WTC11 (cell line): Measurements from ENCODE around the gene ZNF821. TPM values are rescaled to one million over a fixed set of nuclear protein-coding genes. Genes with fewer than 3 reads are reported as not detected.
A peak's percentile ranks its signal among the peaks of the same experiment; 100 is the strongest.

ENCODE experiments used
- ATF6 ChIP-seq: sonication (generic); formaldehyde crosslinking; IDR thresholded peaks from 2 replicates; pipeline ENCODE4 v1.8.1; 2023; ENCODE audit warnings: mild to moderate bottlenecking, missing genetic modification reagents
- CDX4 ChIP-seq: fragments of 250-450 bp; sonication (Bioruptor Pico); IDR thresholded peaks from 2 replicates; pipeline ENCODE4 v1.9.0; 2021; ENCODE audit warnings: moderate library complexity, mild to moderate bottlenecking, inconsistent platforms, borderline replicate concordance
- CTCF ChIP-seq: fragments of 200-600 bp; IDR thresholded peaks from 2 replicates; pipeline ENCODE4 v1.8.0; 2022; ENCODE audit warnings: antibody characterized with exemption
- ETV6 ChIP-seq: sonication (generic); formaldehyde crosslinking; IDR thresholded peaks from 2 replicates; pipeline ENCODE4 v1.8.1; 2022; ENCODE audit warnings: mild to moderate bottlenecking, missing genetic modification reagents
- FOXJ3 ChIP-seq: sonication (generic); formaldehyde crosslinking; IDR thresholded peaks from 2 replicates; pipeline ENCODE4 v1.9.0; 2021; ENCODE audit warnings: missing genetic modification reagents, mild to moderate bottlenecking, borderline replicate concordance
- FOXP4 ChIP-seq: sonication (generic); formaldehyde crosslinking; IDR thresholded peaks from 2 replicates; pipeline ENCODE4 v1.8.0; 2022; ENCODE audit warnings: mild to moderate bottlenecking, missing genetic modification reagents
- GABPB1 ChIP-seq: sonication (generic); formaldehyde crosslinking; IDR thresholded peaks from 2 replicates; pipeline ENCODE4 v1.8.1; 2023; ENCODE audit warnings: mild to moderate bottlenecking, missing genetic modification reagents
- HMGA2 ChIP-seq: fragments of 250-450 bp; sonication (Bioruptor Pico); IDR thresholded peaks from 2 replicates; pipeline ENCODE4 v1.4.0; 2021; ENCODE audit warnings: mild to moderate bottlenecking, moderate library complexity
- IRF1 ChIP-seq: sonication (generic); formaldehyde crosslinking; IDR thresholded peaks from 2 replicates; pipeline ENCODE4 v1.8.0; 2023; ENCODE audit warnings: missing genetic modification reagents
- MAX ChIP-seq: sonication (generic); formaldehyde crosslinking; IDR thresholded peaks from 2 replicates; pipeline ENCODE4 v1.8.0; 2022; ENCODE audit warnings: mild to moderate bottlenecking, missing genetic modification reagents
- NR1H2 ChIP-seq: sonication (generic); formaldehyde crosslinking; IDR thresholded peaks from 2 replicates; pipeline ENCODE4 v1.9.0; 2021; ENCODE audit warnings: mild to moderate bottlenecking, moderate library complexity, missing genetic modification reagents
- NR2C2 ChIP-seq: sonication (generic); formaldehyde crosslinking; IDR thresholded peaks from 2 replicates; pipeline ENCODE4 v1.8.0; 2022; ENCODE audit warnings: mild to moderate bottlenecking, missing genetic modification reagents
- PREB ChIP-seq: sonication (generic); formaldehyde crosslinking; IDR thresholded peaks from 2 replicates; pipeline ENCODE4 v1.8.1; 2022; ENCODE audit warnings: mild to moderate bottlenecking, missing genetic modification reagents, moderate library complexity, borderline replicate concordance
- SMAD4 ChIP-seq: sonication (generic); formaldehyde crosslinking; IDR thresholded peaks from 2 replicates; pipeline ENCODE4 v1.8.0; 2022; ENCODE audit warnings: mild to moderate bottlenecking, missing genetic modification reagents
- SP1 ChIP-seq: sonication (generic); formaldehyde crosslinking; conservative IDR thresholded peaks from 2 replicates; pipeline ENCODE4 v1.8.1; 2022; ENCODE audit warnings: missing genetic modification reagents
- TP53 ChIP-seq: sonication (generic); formaldehyde crosslinking; IDR thresholded peaks from 2 replicates; pipeline ENCODE4 v1.8.1; 2023; ENCODE audit warnings: mild to moderate bottlenecking, missing genetic modification reagents
- USF1 ChIP-seq: sonication (generic); formaldehyde crosslinking; IDR thresholded peaks from 2 replicates; pipeline ENCODE4 v1.8.0; 2022; ENCODE audit warnings: mild to moderate bottlenecking, missing genetic modification reagents
- ZBTB21 ChIP-seq: sonication (generic); formaldehyde crosslinking; IDR thresholded peaks from 2 replicates; pipeline ENCODE4 v1.8.1; 2023; ENCODE audit warnings: mild to moderate bottlenecking, missing genetic modification reagents, borderline replicate concordance
- ZMAT4 ChIP-seq: fragments of 250-450 bp; sonication (Bioruptor Pico); IDR thresholded peaks from 2 replicates; pipeline ENCODE4 v1.9.0; 2021; ENCODE audit warnings: mild to moderate bottlenecking
- ZNF317 ChIP-seq: sonication (generic); formaldehyde crosslinking; IDR thresholded peaks from 2 replicates; pipeline ENCODE4 v1.8.1; 2023; ENCODE audit warnings: low read depth, mild to moderate bottlenecking, moderate library complexity, missing genetic modification reagents, borderline replicate concordance
- ZNF396 ChIP-seq: fragments of 250-450 bp; sonication (Bioruptor Pico); IDR thresholded peaks from 2 replicates; pipeline ENCODE4 v1.8.0; 2021; ENCODE audit warnings: mild to moderate bottlenecking, moderate library complexity, borderline replicate concordance
- ZNF512 ChIP-seq: sonication (generic); formaldehyde crosslinking; IDR thresholded peaks from 2 replicates; pipeline ENCODE4 v1.8.1; 2022; ENCODE audit warnings: missing genetic modification reagents, borderline replicate concordance
- ZNF671 ChIP-seq: fragments of 250-450 bp; sonication (Bioruptor Pico); IDR thresholded peaks from 2 replicates; pipeline ENCODE4 v1.8.0; 2021; ENCODE audit warnings: mild to moderate bottlenecking
- ZSCAN18 ChIP-seq: fragments of 250-450 bp; sonication (Bioruptor Pico); IDR thresholded peaks from 2 replicates; pipeline ENCODE4 v2.1.2; 2022; ENCODE audit warnings: mild to moderate bottlenecking, moderate library complexity
- total RNA-seq: library from RNA; stranded (reverse); gene quantifications from 3 replicates; pipeline ENCODE4 v1.2.3, GENCODE V29; 2021

ZNF821 gene
- total RNA-seq, 1 experiment from 2014 or later = 16.2 TPM

- TF ChIP-seq SP1 (CRISPR knock-in tag) (peak; percentile 99), GABPB1 (CRISPR knock-in tag) (peak; percentile 88), ETV6 (CRISPR knock-in tag) (0 out of 2 replicates have a peak, but pooled peaks have one; percentile 79), NR1H2 (CRISPR knock-in tag) (no peak), FOXJ3 (CRISPR knock-in tag) (no peak), PREB (CRISPR knock-in tag) (peak; percentile 95), ZNF396 (no peak), ZMAT4 (no peak), HMGA2 (CRISPR knock-in tag) (no peak), CTCF (no peak), ZNF512 (no peak), USF1 (CRISPR knock-in tag) (peak; percentile 82), MAX (CRISPR knock-in tag) (peak; percentile 95), NR2C2 (CRISPR knock-in tag) (no peak), SMAD4 (CRISPR knock-in tag) (peak; percentile 73; the same call in 1 of the 2 replicates), IRF1 (CRISPR knock-in tag) (no peak; the same call in 1 of the 2 replicates), ATF6 (CRISPR knock-in tag) (no peak), ZNF317 (CRISPR knock-in tag) (no peak), ZSCAN18 (no peak), ZNF671 (CRISPR knock-in tag) (no peak), CDX4 (CRISPR knock-in tag) (no peak), FOXP4 (peak; percentile 87), TP53 (no peak; the same call in 1 of the 2 replicates), ZBTB21 (CRISPR knock-in tag) (peak; percentile 28)
Observed at GRCh38 chr16:71894921-71895678, 11.1 kb upstream of the ZNF821 start, which contains the start of gene IST1 (continued).
